Smooth muscle cell of the umbilical artery (primary cell): ENCODE measurements around the gene SPARCL1. TPM values are rescaled to one million over a fixed set of nuclear protein-coding genes. Genes with fewer than 3 reads are reported as not detected.

Experiments
- total RNA-seq: library from RNA; depleted of rRNA; stranded (reverse); fragments of >200 nt; gene quantifications from 2 replicates; pipeline ENCODE4 v1.2.3, GENCODE V29; 2014

SPARCL1 gene, protein sequence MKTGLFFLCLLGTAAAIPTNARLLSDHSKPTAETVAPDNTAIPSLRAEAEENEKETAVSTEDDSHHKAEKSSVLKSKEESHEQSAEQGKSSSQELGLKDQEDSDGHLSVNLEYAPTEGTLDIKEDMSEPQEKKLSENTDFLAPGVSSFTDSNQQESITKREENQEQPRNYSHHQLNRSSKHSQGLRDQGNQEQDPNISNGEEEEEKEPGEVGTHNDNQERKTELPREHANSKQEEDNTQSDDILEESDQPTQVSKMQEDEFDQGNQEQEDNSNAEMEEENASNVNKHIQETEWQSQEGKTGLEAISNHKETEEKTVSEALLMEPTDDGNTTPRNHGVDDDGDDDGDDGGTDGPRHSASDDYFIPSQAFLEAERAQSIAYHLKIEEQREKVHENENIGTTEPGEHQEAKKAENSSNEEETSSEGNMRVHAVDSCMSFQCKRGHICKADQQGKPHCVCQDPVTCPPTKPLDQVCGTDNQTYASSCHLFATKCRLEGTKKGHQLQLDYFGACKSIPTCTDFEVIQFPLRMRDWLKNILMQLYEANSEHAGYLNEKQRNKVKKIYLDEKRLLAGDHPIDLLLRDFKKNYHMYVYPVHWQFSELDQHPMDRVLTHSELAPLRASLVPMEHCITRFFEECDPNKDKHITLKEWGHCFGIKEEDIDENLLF
- total RNA-seq: not detected in 2 replicates

GRCh38 chr4:87529187-87529586 is at the start of gene SPARCL1:
Gene SPARCL1, minus strand, starts transcription at chr4:87529376. Its CDS starts 29,802 bp downstream, at chr4:87499574.

Other genes starting within 250 kb of the SPARCL1 start
- 0.05 and 0.30 TPM in 2 replicates for gene HSD17B13, start 206.5 kb downstream of the SPARCL1 start, total RNA-seq
- gene HSD17B11, start 138.2 kb downstream of the SPARCL1 start, total RNA-seq: 17.5 and 29.1 TPM in 2 replicates
- 15.2 and 17.8 TPM in 2 replicates for gene NUDT9, start 106.8 kb downstream of the SPARCL1 start, total RNA-seq
- gene DSPP, start 79.2 kb upstream of the SPARCL1 start, total RNA-seq: not detected in 2 replicates
- not detected in 2 replicates for gene DMP1, start 120.9 kb upstream of the SPARCL1 start, total RNA-seq